Heart right ventricle (tissue), 16 donors: ENCODE results near the gene PDZD8. TPM values are rescaled to one million over a fixed set of nuclear protein-coding genes. Genes with fewer than 3 reads are reported as not detected.

Source experiments
- ATAC-seq, 8 donors: fragments of 200-7000 bp; cut with Tn5 transposase; one replicate each; pipeline ENCODE4 v1.9.1; 2020; ENCODE audit warnings: mild to moderate bottlenecking in 8 of 8, moderate library complexity in 8 of 8, moderate number of reproducible peaks in 1 of 8
- DNase-seq, 2 donors: peaks; one replicate each; pipeline ENCODE4 v3.0.0-alpha.2; 2020
- H3K27ac ChIP-seq, 10 donors: fragments of 200-600 bp; sonication (generic) in 2 of 10; one replicate each; pipeline versions ENCODE4 v1.5.0 to v1.8.0; 2020 to 2022; ENCODE audit warnings: mild to moderate bottlenecking in 3 of 10
- H3K27me3 ChIP-seq, 7 donors: fragments of 200-600 bp; one replicate each; pipeline ENCODE4 v1.8.0; 2021 to 2022; ENCODE audit warnings: mild to moderate bottlenecking in 2 of 7
- H3K36me3 ChIP-seq, 9 donors: fragments of 200-600 bp; sonication (generic) in 1 of 9; one replicate each; pipeline versions ENCODE4 v1.5.0 to v1.8.0; 2020 to 2022; ENCODE audit warnings: mild to moderate bottlenecking in 2 of 9
- H3K4me1 ChIP-seq, 9 donors: fragments of 200-600 bp; sonication (generic) in 1 of 9; one replicate each; pipeline versions ENCODE4 v1.5.0 to v1.8.0; 2020 to 2022; ENCODE audit warnings: mild to moderate bottlenecking in 4 of 9
- H3K4me3 ChIP-seq, 10 donors: fragments of 200-600 bp; sonication (generic) in 2 of 10; one replicate each; pipeline versions ENCODE4 v1.5.0 to v1.8.0; 2020 to 2022; ENCODE audit warnings: mild to moderate bottlenecking in 7 of 10, moderate library complexity in 2 of 10
- H3K9me3 ChIP-seq, 11 donors: fragments of 200-600 bp in 10 of 11; sonication (generic) in 2 of 11; one replicate each; pipeline versions ENCODE4 v1.5.0 to v1.8.0; 2013 to 2022; ENCODE audit warnings: mild to moderate bottlenecking in 2 of 11, control low read depth in 1 of 11, moderate library complexity in 1 of 11
- WGBS, 2 donors: extraction: QIAGEN DNeasy Blood & Tissue Kit; methylation state at CpG; one replicate each; pipeline ENCODE4 v1.1.7; 2013; ENCODE audit warnings: inconsistent platforms in 1 of 2; 5-methylcytosine and 5-hydroxymethylcytosine counted together
- intact Hi-C, 10 donors: fragments of 100-400 bp; cut with DNase I; formaldehyde crosslinking; loops; one replicate each; pipeline versions ENCODE4 v1.11.1 to v1.14.2; 2022
- polyA plus RNA-seq, 2 donors: library from polyadenylated mRNA; stranded (reverse); fragments of 200-250 nt; gene quantifications; one replicate each; pipeline ENCODE4 v1.2.3, GENCODE V29; 2013
- total RNA-seq, 10 donors: library from RNA; stranded (reverse); fragmentation: NEBNext Ultra II Directional in 3 of 10; extraction: Animal tissue kit (Norgen Biotek cat#: 25700) in 3 of 10; gene quantifications; one replicate each; pipeline versions ENCODE4 v1.2.1 to v1.2.4, GENCODE V29; 2021 to 2023
- TF ChIP-seq, protein P1 (sequence below), 9 donors: fragments of 200-600 bp; sonication (generic) in 2 of 9; IDR thresholded peaks; one replicate each; pipeline versions ENCODE4 v1.5.0 to v1.8.0; 2021 to 2022; ENCODE audit warnings: antibody characterized with exemption in 9 of 9, mild to moderate bottlenecking in 5 of 9, moderate library complexity in 1 of 9
- donor health status: Arrhythmogenic right ventricular cardiomyopathy.
- donor health status: ischemic (EF 13 %, LVEDD 7.1; RV severe dilation, severe dysfunction).
- donor health status: healthy with polysubstance abuse.
- donor health status: DM: no; HTN: yes; CAD: no.
- donor health status: DM: no; HTN: no; CAD: no.
- donor health status: ischemic (EF 25% LVEDD 6.9; RV normal size, moderate dysfunction).
- donor health status: ischemic (EF 25% LVEDD 5.7; RV mildly dilated, moderate dysfunction).
- donor health status: healthy.
- donor health status: DM: yes; HTN: yes; CAD: no.
- donor health status: Ischemic cardiomyopathy.
- donor health status: ischemic (EF 35%, LVEDD 5.7; RV mildly dilated, moderate dysfunction).
- donor health status: nonischemic (EF 11% LVEDD 7.7; RV severe dilation, severe dysfunction).
- donor health status: DM: yes; HTN: yes; CAD: no.
- donor health status: PGD.
- donor health status: ischemic (EF 29% LVEDD 5.4; RV normal size, mild dysfunction).
- donor health status: nonischemic (EF 23%, LVEDD 6.1; RV moderate dilation, normal function).

The PDZD8 gene
- total and polyA plus RNA-seq, 12 donors = 2.0 to 31.3 (median 22.7) TPM

DNA sequence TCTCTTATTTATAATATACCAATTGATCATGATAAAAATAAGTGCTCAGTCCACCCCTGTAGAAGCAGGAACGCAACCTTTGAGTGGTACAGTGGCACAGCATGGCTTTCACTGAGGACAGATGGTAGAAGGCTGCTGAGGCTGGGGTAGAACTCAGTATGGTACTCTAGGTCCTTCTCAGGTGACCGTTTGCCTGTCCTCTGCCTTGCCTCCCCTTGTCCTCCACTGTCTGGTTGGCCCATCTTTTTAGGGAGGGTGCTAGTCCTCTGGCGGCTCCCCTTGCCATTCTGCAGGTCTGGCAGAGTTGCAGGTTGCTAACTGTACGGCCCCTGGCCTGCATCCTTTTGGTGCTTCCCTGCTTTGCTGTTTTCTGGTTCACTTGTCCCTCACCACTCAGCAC is 107.0 kb downstream of the PDZD8 start:
- Histone ChIP-seq H3K36me3 (no peaks in the 10 kb centered on the region), H3K27me3 (peaks cover 0 to 14% (median 0%) of the 10 kb centered on the region in 7 donors), H3K27ac (no peak overlapping the region), H3K9me3 (no peaks in the 10 kb centered on the region), H3K4me1 (no peaks in the 10 kb centered on the region), H3K4me3 (no peak overlapping the region)
- DNase-seq (no peak), ATAC-seq (no peak)
- TF ChIP-seq, protein P1, sequence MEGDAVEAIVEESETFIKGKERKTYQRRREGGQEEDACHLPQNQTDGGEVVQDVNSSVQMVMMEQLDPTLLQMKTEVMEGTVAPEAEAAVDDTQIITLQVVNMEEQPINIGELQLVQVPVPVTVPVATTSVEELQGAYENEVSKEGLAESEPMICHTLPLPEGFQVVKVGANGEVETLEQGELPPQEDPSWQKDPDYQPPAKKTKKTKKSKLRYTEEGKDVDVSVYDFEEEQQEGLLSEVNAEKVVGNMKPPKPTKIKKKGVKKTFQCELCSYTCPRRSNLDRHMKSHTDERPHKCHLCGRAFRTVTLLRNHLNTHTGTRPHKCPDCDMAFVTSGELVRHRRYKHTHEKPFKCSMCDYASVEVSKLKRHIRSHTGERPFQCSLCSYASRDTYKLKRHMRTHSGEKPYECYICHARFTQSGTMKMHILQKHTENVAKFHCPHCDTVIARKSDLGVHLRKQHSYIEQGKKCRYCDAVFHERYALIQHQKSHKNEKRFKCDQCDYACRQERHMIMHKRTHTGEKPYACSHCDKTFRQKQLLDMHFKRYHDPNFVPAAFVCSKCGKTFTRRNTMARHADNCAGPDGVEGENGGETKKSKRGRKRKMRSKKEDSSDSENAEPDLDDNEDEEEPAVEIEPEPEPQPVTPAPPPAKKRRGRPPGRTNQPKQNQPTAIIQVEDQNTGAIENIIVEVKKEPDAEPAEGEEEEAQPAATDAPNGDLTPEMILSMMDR (IDR thresholded peaks at IDR 0.05) = no peak
- 93% methylated on average over 4 of the region's 4 CpGs for WGBS, 2 donors
- intact Hi-C loops = no loop called here

DNA sequence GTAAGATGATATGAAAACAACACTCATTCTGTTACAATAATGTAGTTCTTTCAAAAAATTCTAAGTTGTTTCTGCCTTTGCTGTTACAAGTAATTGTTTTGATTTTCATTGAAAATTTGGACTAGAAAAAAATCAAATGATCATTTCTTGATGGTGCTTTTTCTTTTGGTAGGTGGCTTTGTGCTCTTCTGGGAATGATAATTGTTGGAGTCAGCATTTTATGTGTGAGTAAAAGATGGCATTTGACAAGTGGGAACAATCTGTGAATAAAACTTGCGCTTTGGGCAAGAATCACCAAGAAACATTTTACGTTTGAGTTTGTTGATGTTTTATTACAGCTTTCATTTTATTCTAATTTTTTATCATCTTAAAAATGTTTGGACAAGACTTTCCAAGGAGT is 108.4 kb downstream of the PDZD8 start:
- intact Hi-C loops = no loop called here
- H3K9me3 ChIP-seq = no peaks in the 10 kb centered on the region
- no peak overlapping the region for H3K27ac ChIP-seq
- H3K27me3 ChIP-seq = peaks cover 0 to 28% (median 14%) of the 10 kb centered on the region in 7 donors
- no peak overlapping the region for H3K4me3 ChIP-seq
- ATAC-seq (no peak), DNase-seq (no peak)
- no peaks in the 10 kb centered on the region for H3K36me3 ChIP-seq
- 92 to 97% methylated on average over 2 of the region's 2 CpGs for WGBS, 2 donors
- TF ChIP-seq, protein P1 (IDR thresholded peaks at IDR 0.05) = no peak
- no peaks in the 10 kb centered on the region for H3K4me1 ChIP-seq

DNA sequence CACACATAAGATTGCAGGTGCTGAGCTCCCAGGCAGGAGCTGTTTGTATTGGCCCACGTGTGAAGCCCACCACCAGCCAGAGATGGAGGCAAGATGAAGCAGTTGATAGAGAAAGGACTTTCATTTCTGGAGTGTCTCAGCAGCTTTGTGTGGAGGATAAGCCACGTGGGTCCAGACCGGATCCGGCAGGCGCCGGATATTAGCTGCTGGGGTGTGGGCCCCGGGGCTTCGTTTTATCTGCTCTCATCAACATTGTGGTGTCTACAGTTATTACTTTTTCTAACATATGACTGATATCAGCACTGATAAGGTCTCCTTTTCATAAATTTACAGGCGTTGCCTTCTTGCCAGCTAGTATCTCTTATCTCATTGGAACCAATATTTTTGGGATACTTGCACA is 108.8 kb downstream of the PDZD8 start:
- TF ChIP-seq, protein P1 (IDR thresholded peaks at IDR 0.05) = no peak
- intact Hi-C loops = no loop called here
- Histone ChIP-seq H3K27me3 (peaks cover 0 to 32% (median 18%) of the 10 kb centered on the region in 7 donors), H3K36me3 (no peaks in the 10 kb centered on the region), H3K9me3 (no peaks in the 10 kb centered on the region), H3K27ac (no peak overlapping the region), H3K4me1 (no peaks in the 10 kb centered on the region), H3K4me3 (no peak overlapping the region)
- 77 to 83% methylated on average over 9 of the region's 9 CpGs for WGBS, 2 donors
- no peak for DNase-seq
- no peak for ATAC-seq

DNA sequence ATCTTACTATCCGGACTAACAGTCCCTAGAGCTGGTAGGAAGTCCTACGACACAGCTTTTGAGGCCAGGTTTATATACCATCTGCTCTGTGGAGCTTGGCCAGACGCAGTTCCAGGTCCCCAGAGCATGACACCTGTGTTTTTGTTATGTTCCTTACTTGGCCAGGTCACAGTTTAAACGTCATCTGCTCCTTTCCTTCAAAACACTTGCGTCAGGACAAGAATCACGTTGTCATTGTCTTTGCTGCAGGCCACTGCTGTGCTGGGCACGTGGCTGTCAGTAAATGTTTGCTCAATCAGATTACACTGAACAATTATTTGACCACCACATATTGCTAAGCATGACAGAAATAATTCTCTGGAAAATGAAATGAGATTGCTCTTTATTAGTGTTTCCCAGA is 110.5 kb downstream of the PDZD8 start:
- no peak overlapping the region for H3K27ac ChIP-seq
- H3K36me3 ChIP-seq = no peaks in the 10 kb centered on the region
- H3K4me3 ChIP-seq = no peak overlapping the region
- ATAC-seq = no peak
- TF ChIP-seq, protein P1 (IDR thresholded peaks at IDR 0.05) = no peak
- no peak for DNase-seq
- H3K27me3 ChIP-seq = peaks cover 0 to 48% (median 33%) of the 10 kb centered on the region in 7 donors
- 64 to 70% methylated on average over 7 of the region's 7 CpGs for WGBS, 2 donors
- no peaks in the 10 kb centered on the region for H3K9me3 ChIP-seq
- intact Hi-C loops = loop anchor here in 1 of 10 donors (5.0 kb wide), 1 partner anchor 1522 kb away; no protein-coding TSS in a partner anchor
- no peaks in the 10 kb centered on the region for H3K4me1 ChIP-seq
